GM12864 (cell line): Measurements from ENCODE around the gene ZFAND5.

Experiments
- DNase-seq: peaks from one replicate; pipeline ENCODE4 v3.0.0-alpha.2; 2011; ENCODE audit warnings: low read depth
- H3K4me3 ChIP-seq: 2 replicates; pipeline ENCODE4 v1.5.1; 2011; ENCODE audit warnings: mild to moderate bottlenecking, low read depth, low read length, control low read depth
- TF ChIP-seq, protein P1 (sequence below): IDR thresholded peaks from 2 replicates; pipeline ENCODE4 v1.5.1; 2011; ENCODE audit warnings: low read depth, mild to moderate bottlenecking, moderate library complexity, low read length, control low read depth, inconsistent platforms; ENCODE audit errors: missing control alignments

ZFAND5 gene, protein sequence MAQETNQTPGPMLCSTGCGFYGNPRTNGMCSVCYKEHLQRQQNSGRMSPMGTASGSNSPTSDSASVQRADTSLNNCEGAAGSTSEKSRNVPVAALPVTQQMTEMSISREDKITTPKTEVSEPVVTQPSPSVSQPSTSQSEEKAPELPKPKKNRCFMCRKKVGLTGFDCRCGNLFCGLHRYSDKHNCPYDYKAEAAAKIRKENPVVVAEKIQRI

DNA sequence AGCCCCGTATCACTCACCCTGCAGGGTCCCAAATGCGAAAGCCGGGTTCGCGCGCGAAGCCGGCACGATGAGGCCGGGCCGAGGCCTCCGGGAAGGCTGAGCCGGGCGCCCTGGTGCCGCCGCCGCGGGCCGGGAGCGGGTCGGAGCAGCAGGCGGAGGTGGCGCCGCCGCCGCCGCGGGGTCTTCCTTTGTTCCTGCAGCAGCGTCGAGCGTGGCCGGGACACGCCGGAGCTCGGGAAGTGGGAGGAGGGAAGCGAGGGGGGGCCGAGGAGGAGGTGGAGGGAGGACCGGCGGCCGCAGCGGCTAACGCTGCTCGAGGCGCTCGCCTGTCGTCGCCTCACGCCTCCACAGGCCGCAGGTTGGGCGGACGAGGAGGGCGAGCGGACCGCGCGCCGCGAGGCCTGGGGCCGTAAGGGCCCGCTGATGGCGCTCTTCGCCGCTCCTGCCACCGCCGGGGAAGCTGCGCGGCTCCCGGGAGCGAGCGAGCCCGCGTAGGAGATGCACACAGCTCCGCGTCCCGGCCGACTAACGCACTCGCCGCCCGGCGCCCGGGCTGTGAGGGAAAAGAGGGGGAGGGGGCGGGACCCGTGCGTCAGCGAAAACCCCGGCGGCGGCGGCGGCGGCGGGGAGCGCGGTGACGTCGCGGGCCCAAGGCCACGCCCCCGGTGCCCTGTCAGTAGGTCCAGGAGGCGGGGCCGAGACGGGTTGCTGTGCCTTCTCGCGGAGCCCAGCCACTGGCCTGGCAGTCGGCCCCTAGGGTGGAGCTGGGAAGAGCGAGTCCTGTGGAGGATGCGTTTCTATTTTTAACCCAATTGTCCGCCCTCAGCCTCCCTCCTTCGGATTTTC lies at the start of gene ZFAND5:
TSS of gene ZFAND5 (minus strand) at position 530 of the 846 bp plus-strand sequence. CDS start 4,430 bp downstream, outside the sequence.
- TF ChIP-seq, protein P1, sequence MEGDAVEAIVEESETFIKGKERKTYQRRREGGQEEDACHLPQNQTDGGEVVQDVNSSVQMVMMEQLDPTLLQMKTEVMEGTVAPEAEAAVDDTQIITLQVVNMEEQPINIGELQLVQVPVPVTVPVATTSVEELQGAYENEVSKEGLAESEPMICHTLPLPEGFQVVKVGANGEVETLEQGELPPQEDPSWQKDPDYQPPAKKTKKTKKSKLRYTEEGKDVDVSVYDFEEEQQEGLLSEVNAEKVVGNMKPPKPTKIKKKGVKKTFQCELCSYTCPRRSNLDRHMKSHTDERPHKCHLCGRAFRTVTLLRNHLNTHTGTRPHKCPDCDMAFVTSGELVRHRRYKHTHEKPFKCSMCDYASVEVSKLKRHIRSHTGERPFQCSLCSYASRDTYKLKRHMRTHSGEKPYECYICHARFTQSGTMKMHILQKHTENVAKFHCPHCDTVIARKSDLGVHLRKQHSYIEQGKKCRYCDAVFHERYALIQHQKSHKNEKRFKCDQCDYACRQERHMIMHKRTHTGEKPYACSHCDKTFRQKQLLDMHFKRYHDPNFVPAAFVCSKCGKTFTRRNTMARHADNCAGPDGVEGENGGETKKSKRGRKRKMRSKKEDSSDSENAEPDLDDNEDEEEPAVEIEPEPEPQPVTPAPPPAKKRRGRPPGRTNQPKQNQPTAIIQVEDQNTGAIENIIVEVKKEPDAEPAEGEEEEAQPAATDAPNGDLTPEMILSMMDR, result peak; percentile 11
- DNase-seq, result peak; percentile 68
- peak within 1 kb of the TSS; percentile 98 for H3K4me3 ChIP-seq

DNA sequence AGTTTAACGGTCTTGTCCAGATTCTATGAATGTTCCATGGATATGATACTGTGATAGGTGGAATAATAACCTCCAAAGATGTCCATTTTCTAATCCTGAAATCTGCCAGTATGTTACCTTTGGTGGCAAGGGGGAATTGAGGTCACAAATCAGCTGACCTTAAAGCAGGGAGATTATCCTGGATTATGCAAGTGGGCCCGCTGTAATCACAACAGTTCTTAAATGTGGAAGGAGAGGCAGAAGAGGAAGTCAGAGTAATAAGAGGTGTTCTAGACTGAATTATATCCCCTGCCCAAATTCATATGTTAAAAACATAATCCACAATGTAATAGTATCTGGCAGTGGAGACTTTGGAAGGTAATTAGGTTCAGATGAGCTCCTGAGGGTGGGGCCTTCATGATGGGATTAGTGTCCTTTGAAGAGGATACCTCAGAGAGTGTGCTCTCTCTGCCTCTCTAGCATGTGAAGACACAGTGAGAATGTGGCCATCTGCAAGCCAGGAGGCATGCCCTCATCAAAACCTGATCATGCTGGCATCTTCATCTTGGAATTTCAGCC lies 47.6 kb upstream of the ZFAND5 start:
- H3K4me3 ChIP-seq, result no peak overlapping the region
- no peak for DNase-seq
- TF ChIP-seq, protein P1, result no peak

DNA sequence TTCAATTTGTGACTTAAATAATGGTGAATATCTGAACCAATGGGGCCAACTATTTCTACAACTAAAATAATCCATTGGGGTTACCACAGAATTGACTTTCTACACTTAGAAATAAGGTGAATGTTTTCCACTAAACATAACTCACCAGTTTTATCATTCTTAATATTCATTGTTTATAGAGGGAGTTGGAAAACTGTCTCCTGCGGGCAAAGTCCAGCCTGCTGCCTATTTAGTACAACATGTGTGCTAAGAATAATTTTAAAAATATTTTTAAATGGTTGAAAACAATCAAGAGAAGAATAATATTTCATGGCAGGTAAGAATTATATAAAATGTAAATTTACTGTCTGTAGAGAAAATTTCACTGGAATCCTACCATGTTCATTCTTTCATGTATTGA lies 45.2 kb upstream of the ZFAND5 start:
- no peak overlapping the region for H3K4me3 ChIP-seq
- DNase-seq, result no peak
- TF ChIP-seq, protein P1, result no peak

DNA sequence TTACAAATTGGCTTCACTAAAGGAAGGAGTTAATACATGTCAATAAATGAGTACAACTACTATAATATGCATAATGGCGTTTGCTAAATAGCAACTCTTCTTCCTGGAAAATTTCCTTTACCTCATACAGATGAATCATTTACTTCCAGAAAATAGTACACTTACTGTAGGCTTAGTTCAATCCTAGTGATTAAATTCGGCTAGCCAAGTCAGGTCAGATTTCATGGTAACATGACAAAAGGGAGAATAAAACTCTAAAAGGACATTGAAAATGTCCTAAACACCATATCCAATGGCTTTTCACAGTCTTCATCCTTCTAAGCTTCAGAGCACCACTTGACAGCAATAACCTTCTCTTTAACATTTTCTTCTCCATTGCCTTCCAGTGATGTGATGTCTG lies 42.1 kb upstream of the ZFAND5 start:
- no peak overlapping the region for H3K4me3 ChIP-seq
- TF ChIP-seq, protein P1, result no peak
- no peak for DNase-seq

DNA sequence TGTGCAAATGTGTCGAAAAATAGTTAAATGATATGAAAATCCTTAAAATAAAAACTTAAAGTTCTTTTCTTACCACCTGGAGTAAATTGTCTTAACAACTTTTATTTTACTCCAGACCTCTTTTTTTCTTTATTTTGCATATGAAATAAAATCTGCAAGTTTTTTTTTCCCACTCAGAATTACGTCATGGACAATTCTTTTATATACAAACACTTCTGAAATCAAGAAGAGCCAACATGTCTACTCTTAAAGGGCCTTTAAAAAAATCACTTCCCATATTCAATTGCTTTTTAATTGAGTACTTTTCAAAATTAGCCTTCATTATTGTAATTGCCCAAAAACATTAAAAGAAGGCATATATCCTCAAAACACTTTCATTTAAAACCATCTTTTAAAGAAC lies 37.7 kb upstream of the ZFAND5 start:
- no peak for DNase-seq
- TF ChIP-seq, protein P1, result no peak
- no peak overlapping the region for H3K4me3 ChIP-seq

DNA sequence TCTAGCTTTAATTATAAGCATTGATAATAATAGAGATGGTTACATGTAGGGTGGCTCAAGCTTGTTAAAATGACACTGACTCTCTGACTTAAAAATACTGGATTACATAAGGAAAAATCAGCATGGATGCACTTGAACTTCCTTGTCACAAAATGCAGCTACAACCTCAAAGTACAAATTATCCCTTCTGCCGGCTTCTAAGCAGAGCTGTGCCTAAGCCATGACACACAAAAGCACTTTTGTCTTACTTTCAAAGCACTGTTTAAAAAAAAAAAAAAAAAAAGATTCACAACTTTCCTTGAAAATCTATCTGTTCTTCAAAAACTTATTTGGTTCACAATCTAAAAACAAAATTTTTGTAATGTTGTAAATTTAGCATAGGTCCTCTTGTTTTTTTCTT lies 36.4 kb upstream of the ZFAND5 start:
- no peak for DNase-seq
- H3K4me3 ChIP-seq, result no peak overlapping the region
- TF ChIP-seq, protein P1, result no peak
